Cardiac fibroblast (primary cell): ENCODE results near the gene CLPTM1.

Experiments used
- DNase-seq, 2 donors: peaks; one replicate each; pipeline versions ENCODE4 v3.0.0 to v3.0.0-alpha.2; 2010; ENCODE audit warnings: low read depth in 2 of 2
- H3K4me3 ChIP-seq, 2 donors: replicated peaks in 1 of 2; 1 replicate in 1 of 2; 2 replicates in 1 of 2; pipeline ENCODE4 v1.5.1; 2011; ENCODE audit warnings: low read depth in 2 of 2, low read length in 2 of 2, mild to moderate bottlenecking in 2 of 2, moderate library complexity in 1 of 2
- TF ChIP-seq, protein P1 (sequence below): IDR thresholded peaks from one replicate; pipeline ENCODE4 v1.5.1; 2011; ENCODE audit warnings: low read depth, mild to moderate bottlenecking, low read length, inconsistent platforms

Gene CLPTM1

GRCh38 chr19:44930088-44930487 lies 25.1 kb upstream of the CLPTM1 start:
- TF ChIP-seq, protein P1, sequence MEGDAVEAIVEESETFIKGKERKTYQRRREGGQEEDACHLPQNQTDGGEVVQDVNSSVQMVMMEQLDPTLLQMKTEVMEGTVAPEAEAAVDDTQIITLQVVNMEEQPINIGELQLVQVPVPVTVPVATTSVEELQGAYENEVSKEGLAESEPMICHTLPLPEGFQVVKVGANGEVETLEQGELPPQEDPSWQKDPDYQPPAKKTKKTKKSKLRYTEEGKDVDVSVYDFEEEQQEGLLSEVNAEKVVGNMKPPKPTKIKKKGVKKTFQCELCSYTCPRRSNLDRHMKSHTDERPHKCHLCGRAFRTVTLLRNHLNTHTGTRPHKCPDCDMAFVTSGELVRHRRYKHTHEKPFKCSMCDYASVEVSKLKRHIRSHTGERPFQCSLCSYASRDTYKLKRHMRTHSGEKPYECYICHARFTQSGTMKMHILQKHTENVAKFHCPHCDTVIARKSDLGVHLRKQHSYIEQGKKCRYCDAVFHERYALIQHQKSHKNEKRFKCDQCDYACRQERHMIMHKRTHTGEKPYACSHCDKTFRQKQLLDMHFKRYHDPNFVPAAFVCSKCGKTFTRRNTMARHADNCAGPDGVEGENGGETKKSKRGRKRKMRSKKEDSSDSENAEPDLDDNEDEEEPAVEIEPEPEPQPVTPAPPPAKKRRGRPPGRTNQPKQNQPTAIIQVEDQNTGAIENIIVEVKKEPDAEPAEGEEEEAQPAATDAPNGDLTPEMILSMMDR, result no peak
- no peak overlapping the region for H3K4me3 ChIP-seq
- no peak for DNase-seq

DNA sequence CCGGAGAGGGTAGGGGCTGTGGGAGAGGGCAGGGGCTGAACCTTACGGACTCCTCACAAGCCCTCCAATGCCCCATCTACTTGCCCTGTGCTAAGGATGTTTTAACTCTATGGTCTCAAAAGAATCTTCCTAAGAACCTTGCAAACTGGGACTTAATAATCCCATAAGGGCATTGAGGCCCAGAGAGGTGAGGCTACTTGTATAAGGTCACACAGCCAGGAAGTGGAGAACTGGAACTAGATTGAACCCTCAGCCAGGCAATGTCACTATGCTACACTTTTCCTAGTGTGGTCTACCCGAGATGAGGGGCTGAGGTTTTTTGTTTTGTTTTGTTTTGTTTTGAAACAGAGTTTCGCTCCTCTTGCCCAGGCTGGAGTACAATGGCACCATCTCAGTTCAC lies 23.6 kb upstream of the CLPTM1 start:
- TF ChIP-seq, protein P1, result no peak
- no peak for DNase-seq

DNA sequence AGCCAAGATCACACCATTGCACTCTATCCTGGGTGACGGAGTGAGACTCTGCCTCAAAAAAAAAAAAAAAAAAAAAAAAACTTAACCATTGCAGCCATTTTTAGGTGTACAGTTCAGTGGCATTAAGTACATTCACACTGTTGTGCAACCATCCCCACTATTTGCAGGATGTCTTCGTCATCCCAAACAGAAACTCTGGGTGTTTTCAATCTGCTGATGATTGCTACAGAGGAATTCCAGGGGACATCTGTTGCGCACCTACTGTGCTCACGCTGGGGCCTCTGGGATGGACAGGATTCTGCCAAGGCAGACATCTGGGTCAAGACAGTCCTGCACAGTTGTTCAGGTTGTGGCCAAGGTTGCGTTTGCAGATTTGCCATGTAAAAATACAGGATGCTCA lies 15.5 kb upstream of the CLPTM1 start:
- TF ChIP-seq, protein P1, result no peak
- H3K4me3 ChIP-seq, result no peak overlapping the region
- peak in 1 of 2 donors; percentile 29 for DNase-seq

More for the DNA sequence above, 23.6 kb upstream of the CLPTM1 start:
- no peak overlapping the region for H3K4me3 ChIP-seq

GRCh38 chr19:44942067-44942571 lies 13.1 kb upstream of the CLPTM1 start, which contains the start of gene APOC4:
Gene APOC4, plus strand, starts transcription at chr19:44942237. Its CDS starts 41 bp downstream, at chr19:44942278.
- DNase-seq, result no peak
- TF ChIP-seq, protein P1, result no peak

DNA sequence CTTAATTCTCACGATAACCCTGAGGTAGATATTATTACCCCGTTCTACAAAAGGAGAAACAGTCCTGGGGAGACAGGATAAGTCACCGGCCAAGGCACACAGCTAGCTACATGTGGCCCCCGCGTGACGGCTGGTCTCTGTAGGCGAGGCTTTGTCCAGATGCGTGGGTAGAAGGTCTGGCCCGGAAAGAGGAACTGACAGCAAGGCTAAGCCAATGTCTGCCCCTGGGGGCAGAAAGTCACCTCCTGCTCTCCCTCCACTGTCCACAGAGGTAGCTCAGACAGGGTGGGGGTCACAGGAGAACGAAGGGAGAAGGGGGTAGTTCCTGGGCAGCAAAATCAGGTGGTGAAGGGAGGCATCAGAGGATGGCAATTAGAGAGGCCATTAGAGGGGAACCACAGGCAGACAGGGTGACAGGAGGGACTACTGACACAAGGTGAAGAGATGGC lies 11.4 kb upstream of the CLPTM1 start:
- no peak overlapping the region for H3K4me3 ChIP-seq
- peak in 1 of 2 donors; percentile 31 for DNase-seq
- TF ChIP-seq, protein P1, result no peak

More at GRCh38 chr19:44942067-44942571, 13.1 kb upstream of the CLPTM1 start, which contains the start of gene APOC4:
- no peak within 1 kb of the TSS for H3K4me3 ChIP-seq

DNA sequence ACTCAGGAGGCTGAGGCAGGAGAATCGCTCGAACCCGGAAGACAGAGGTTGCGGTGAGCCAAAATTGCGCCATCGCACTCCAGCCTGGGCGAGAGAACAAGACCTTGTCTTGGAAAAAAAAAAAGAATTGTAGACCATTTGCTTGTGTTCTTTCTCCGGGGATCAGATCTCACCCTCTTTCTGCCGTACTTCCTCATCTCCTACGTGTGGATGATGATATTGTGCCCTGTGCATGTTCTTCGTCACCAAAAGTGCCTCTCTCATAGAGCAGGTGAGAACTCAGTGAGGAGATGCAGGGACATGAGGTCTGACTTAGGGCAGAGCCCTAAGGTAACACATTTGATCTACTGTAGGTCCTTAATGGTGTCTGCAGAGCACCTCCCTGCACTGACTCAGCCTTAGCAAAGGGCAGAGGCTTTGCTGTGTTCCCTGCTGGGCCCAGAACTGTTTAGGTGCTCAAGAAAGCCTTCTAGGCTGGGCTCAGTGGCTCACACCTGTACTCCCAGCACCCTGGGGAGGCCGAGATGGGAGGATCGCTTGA lies 8.1 kb upstream of the CLPTM1 start:
- TF ChIP-seq, protein P1, result no peak
- DNase-seq, result no peak
- no peak overlapping the region for H3K4me3 ChIP-seq
